ENCODE data around the gene POU5F1. TPM values are rescaled to one million over a fixed set of nuclear protein-coding genes. Genes with fewer than 3 reads are reported as not detected.

Gene POU5F1
- total RNA-seq, 2 donors from 2014 or later = 3.4 to 7.0 TPM

- Histone ChIP-seq H3K4me1 (no peaks in the 10 kb centered on the region), H3K4me3 (no peak overlapping the region), H3K27ac (no peak overlapping the region), H3K27me3 (no peaks in the 10 kb centered on the region), H3K36me3 (no peaks in the 10 kb centered on the region), H3K9me3 (no peaks in the 10 kb centered on the region), H3K9ac (ENCODE audit: low read depth in 2 of 2, low read length in 2 of 2) (no peak overlapping the region)
- DNase-seq = no peak
- intact Hi-C loops (cut with DNase I) = no loop called here
- no peak for TF ChIP-seq CTCF (IDR thresholded peaks at IDR 0.05)
Measured at GRCh38 chr6:31125586-31126363, 44.7 kb downstream of the POU5F1 start.

- Histone ChIP-seq H3K4me3 (no peak overlapping the region), H3K9ac (ENCODE audit: low read depth in 2 of 2, low read length in 2 of 2) (no peak overlapping the region), H3K4me1 (no peaks in the 10 kb centered on the region), H3K27ac (no peak overlapping the region), H3K9me3 (no peaks in the 10 kb centered on the region), H3K36me3 (no peaks in the 10 kb centered on the region), H3K27me3 (no peaks in the 10 kb centered on the region)
- no peak for TF ChIP-seq CTCF (IDR thresholded peaks at IDR 0.05)
- intact Hi-C loops (cut with DNase I) = no loop called here
- no peak for DNase-seq
Measured at GRCh38 chr6:31125162-31125561, 45.3 kb downstream of the POU5F1 start.

- Histone ChIP-seq H3K36me3 (no peaks in the 10 kb centered on the region), H3K9ac (ENCODE audit: low read depth in 2 of 2, low read length in 2 of 2) (peak overlapping the region in 1 of 2 donors; percentile 19), H3K4me1 (no peaks in the 10 kb centered on the region), H3K9me3 (no peaks in the 10 kb centered on the region), H3K4me3 (no peak overlapping the region), H3K27me3 (no peaks in the 10 kb centered on the region), H3K27ac (no peak overlapping the region)
- DNase-seq = peak; percentile 41
- intact Hi-C loops (cut with DNase I) = no loop called here
- no peak for TF ChIP-seq CTCF (IDR thresholded peaks at IDR 0.05)
Measured at GRCh38 chr6:31122791-31123706, 47.4 kb downstream of the POU5F1 start.

GRCh38 chr6:31121131-31121790, 49.2 kb downstream of the POU5F1 start:
- intact Hi-C loops (cut with DNase I) = no loop called here
- no peak for DNase-seq
- Histone ChIP-seq H3K4me3 (no peak overlapping the region), H3K9me3 (no peaks in the 10 kb centered on the region), H3K36me3 (no peaks in the 10 kb centered on the region), H3K4me1 (no peaks in the 10 kb centered on the region), H3K9ac (ENCODE audit: low read depth in 2 of 2, low read length in 2 of 2) (no peak overlapping the region), H3K27me3 (no peaks in the 10 kb centered on the region), H3K27ac (no peak overlapping the region)
- TF ChIP-seq CTCF (IDR thresholded peaks at IDR 0.05) = no peak

GRCh38 chr6:31120151-31120915, 50.1 kb downstream of the POU5F1 start, which contains the start of gene CDSN:
Gene CDSN (minus strand): TSS chr6:31120446. CDS start chr6:31120419, 27 bp downstream.
- H3K9me3 ChIP-seq = no peaks in the 10 kb centered on the region
- H3K4me1 ChIP-seq = peaks cover under 1% of the 10 kb centered on the region
- H3K27ac ChIP-seq = no peak within 1 kb of the TSS
- H3K9ac ChIP-seq (ENCODE audit: low read depth in 2 of 2, low read length in 2 of 2) = no peak within 1 kb of the TSS
- H3K27me3 ChIP-seq = no peaks in the 10 kb centered on the region
- H3K36me3 ChIP-seq = no peaks in the 10 kb centered on the region
- H3K4me3 ChIP-seq = no peak within 1 kb of the TSS
- TF ChIP-seq CTCF (IDR thresholded peaks at IDR 0.05) = no peak
- intact Hi-C loops (cut with DNase I) = no loop called here
- DNase-seq = no peak
